ENCODE data around the gene SLC30A10. TPM values are rescaled to one million over a fixed set of nuclear protein-coding genes. Genes with fewer than 3 reads are reported as not detected.

The SLC30A10 gene
- total and polyA plus RNA-seq, 2 donors (not counting 1 experiment from before 2014, with no cell fraction given): 0.06 TPM; not detected in 1

DNA sequence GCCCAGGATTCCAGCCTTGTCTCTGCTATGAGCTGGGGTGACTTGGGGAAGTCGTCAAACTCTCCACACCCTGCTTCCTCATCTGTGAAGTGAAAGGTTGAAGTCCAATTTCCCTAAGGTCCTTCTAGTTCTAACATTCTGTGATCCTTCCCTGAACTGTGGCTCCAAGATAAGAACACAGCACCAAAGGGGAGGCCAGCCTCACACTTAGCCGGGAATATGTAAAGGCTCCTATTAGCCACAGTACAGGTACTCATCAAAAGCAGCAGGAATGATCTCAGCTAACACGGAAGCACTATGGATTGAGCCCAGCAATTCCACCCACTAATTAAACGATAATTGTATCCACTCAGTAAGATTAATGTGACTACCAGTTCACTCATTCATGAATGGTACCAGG lies 4.0 kb downstream of the SLC30A10 start:
- Histone ChIP-seq H3K4me1 (ENCODE audit: control insufficient read depth in 2 of 2, insufficient read depth in 2 of 2, low read length in 2 of 2) (peaks cover 9 to 14% of the 10 kb centered on the region in 2 donors), H3K27ac (ENCODE audit: low read length in 2 of 2) (no peak overlapping the region), H3K79me2 (ENCODE audit: control insufficient read depth, insufficient read depth, low read length) (no peaks in the 10 kb centered on the region), H2AFZ (ENCODE audit: insufficient read depth, low read depth, low read length, poor library complexity, severe bottlenecking) (no peak overlapping the region), H3K4me3 (ENCODE audit: control extremely low read depth in 1 of 5, extremely low read depth in 1 of 5, insufficient read depth in 1 of 5, low read depth in 2 of 5, low read length in 4 of 5) (no peak overlapping the region), H3K36me3 (replicated peaks in 1 of 2; ENCODE audit: control extremely low read depth in 1 of 2, control insufficient read depth in 1 of 2, extremely low read depth in 1 of 2, insufficient read depth in 2 of 2, low read length in 1 of 2) (no peaks in the 10 kb centered on the region), H3K9me3 (ENCODE audit: control extremely low read depth in 1 of 3, control insufficient read depth in 2 of 3, insufficient read depth in 1 of 3, low read length in 2 of 3) (peaks cover 0 to 4% (median 0%) of the 10 kb centered on the region in 3 donors), H3K27me3 (replicated peaks in 1 of 4; ENCODE audit: control extremely low read depth in 1 of 4, control insufficient read depth in 3 of 4, insufficient read depth in 4 of 4, low read length in 3 of 4) (peaks cover 0 to 28% (median 16%) of the 10 kb centered on the region in 4 experiments), H3K4me2 (replicated peaks; ENCODE audit: low read depth, low read length, poor library complexity, severe bottlenecking) (no peak overlapping the region), H3K9ac (ENCODE audit: low read length) (no peak overlapping the region), H4K20me1 (ENCODE audit: control insufficient read depth, insufficient read depth, low read length, poor library complexity, severe bottlenecking) (no peaks in the 10 kb centered on the region)
- ChIA-PET CTCF (no interaction called here), POLR2A (no interaction called here)
- Mint-ChIP-seq H3K4me3 (no peak overlapping the region), H3K9me3 (ENCODE audit: insufficient read depth) (no peaks in the 10 kb centered on the region), H3K27me3 (peaks cover 46% of the 10 kb centered on the region), H3K27ac (no peak overlapping the region), H3K4me1 (peaks cover 7% of the 10 kb centered on the region)
- 80% methylated on average over 1 of the region's 4 CpGs for WGBS (ENCODE audit: insufficient coverage)
- intact Hi-C loops (cut with micrococcal nuclease): no loop called here
- DNase-seq (no peak), ATAC-seq (ENCODE audit: low read depth) (no peak)
- no peak for TF ChIP-seq EZH2 (IDR thresholded peaks at IDR 0.05; ENCODE audit: borderline replicate concordance, insufficient read depth, low read depth, low read length, poor library complexity, severe bottlenecking)
- TF ChIP-seq, protein P1, sequence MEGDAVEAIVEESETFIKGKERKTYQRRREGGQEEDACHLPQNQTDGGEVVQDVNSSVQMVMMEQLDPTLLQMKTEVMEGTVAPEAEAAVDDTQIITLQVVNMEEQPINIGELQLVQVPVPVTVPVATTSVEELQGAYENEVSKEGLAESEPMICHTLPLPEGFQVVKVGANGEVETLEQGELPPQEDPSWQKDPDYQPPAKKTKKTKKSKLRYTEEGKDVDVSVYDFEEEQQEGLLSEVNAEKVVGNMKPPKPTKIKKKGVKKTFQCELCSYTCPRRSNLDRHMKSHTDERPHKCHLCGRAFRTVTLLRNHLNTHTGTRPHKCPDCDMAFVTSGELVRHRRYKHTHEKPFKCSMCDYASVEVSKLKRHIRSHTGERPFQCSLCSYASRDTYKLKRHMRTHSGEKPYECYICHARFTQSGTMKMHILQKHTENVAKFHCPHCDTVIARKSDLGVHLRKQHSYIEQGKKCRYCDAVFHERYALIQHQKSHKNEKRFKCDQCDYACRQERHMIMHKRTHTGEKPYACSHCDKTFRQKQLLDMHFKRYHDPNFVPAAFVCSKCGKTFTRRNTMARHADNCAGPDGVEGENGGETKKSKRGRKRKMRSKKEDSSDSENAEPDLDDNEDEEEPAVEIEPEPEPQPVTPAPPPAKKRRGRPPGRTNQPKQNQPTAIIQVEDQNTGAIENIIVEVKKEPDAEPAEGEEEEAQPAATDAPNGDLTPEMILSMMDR (IDR thresholded peaks at IDR 0.05): no peak

DNA sequence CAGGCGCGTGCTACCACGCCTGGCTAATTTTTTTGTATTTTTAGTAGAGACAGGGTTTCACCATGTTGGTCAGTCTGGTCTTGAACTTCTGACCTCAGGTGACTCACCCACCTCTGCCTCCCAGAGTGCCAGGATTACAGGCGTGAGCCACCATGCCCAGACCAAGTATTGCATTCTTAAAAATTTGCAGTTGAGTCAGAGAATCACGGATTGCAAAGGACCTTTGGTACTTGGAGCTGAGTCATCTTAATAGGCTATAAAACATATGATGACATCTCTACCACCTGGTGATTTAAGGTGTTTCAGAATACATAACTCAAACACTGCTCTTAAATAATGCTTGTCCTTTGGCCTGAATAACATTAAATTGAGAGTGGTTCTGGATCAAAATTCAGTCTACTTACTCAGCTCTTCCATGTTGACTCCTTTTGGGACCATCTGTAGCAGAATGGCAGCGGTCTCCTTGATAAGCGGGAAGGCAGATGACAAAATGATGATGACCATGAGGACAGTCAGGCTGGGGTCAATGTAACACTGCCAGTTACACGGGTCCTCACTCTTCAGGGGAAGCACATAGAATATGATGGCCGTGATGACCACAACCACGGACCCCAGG lies 10.4 kb downstream of the SLC30A10 start:
- DNase-seq (no peak), ATAC-seq (ENCODE audit: low read depth) (no peak)
- no peak overlapping the region for H3K4me3 ChIP-seq (ENCODE audit: control extremely low read depth in 1 of 5, extremely low read depth in 1 of 5, insufficient read depth in 1 of 5, low read depth in 2 of 5, low read length in 4 of 5)
- no peaks in the 10 kb centered on the region for H3K27me3 ChIP-seq (replicated peaks in 1 of 4; ENCODE audit: control extremely low read depth in 1 of 4, control insufficient read depth in 3 of 4, insufficient read depth in 4 of 4, low read length in 3 of 4)
- H4K20me1 ChIP-seq (ENCODE audit: control insufficient read depth, insufficient read depth, low read length, poor library complexity, severe bottlenecking): no peaks in the 10 kb centered on the region
- no peaks in the 10 kb centered on the region for H3K36me3 ChIP-seq (replicated peaks in 1 of 2; ENCODE audit: control extremely low read depth in 1 of 2, control insufficient read depth in 1 of 2, extremely low read depth in 1 of 2, insufficient read depth in 2 of 2, low read length in 1 of 2)
- H2AFZ ChIP-seq (ENCODE audit: insufficient read depth, low read depth, low read length, poor library complexity, severe bottlenecking): no peak overlapping the region
- no peaks in the 10 kb centered on the region for H3K79me2 ChIP-seq (ENCODE audit: control insufficient read depth, insufficient read depth, low read length)
- no peak overlapping the region for H3K27ac ChIP-seq (ENCODE audit: low read length in 2 of 2)
- H3K4me1 ChIP-seq (ENCODE audit: control insufficient read depth in 2 of 2, insufficient read depth in 2 of 2, low read length in 2 of 2): no peaks in the 10 kb centered on the region
- no peak overlapping the region for H3K9ac ChIP-seq (ENCODE audit: low read length)
- Mint-ChIP-seq H3K9me3 (ENCODE audit: insufficient read depth) (no peaks in the 10 kb centered on the region), H3K27me3 (peaks cover 20% of the 10 kb centered on the region), H3K4me1 (no peaks in the 10 kb centered on the region), H3K27ac (no peak overlapping the region), H3K4me3 (no peak overlapping the region)
- ChIA-PET CTCF (no interaction called here), POLR2A (no interaction called here)
- 88% methylated on average over 6 of the region's 10 CpGs for WGBS (ENCODE audit: insufficient coverage)
- TF ChIP-seq EZH2 (IDR thresholded peaks at IDR 0.05; ENCODE audit: borderline replicate concordance, insufficient read depth, low read depth, low read length, poor library complexity, severe bottlenecking): no peak
- TF ChIP-seq, protein P1 (IDR thresholded peaks at IDR 0.05): no peak
- no peak overlapping the region for H3K4me2 ChIP-seq (replicated peaks; ENCODE audit: low read depth, low read length, poor library complexity, severe bottlenecking)
- intact Hi-C loops (cut with micrococcal nuclease): no loop called here
- H3K9me3 ChIP-seq (ENCODE audit: control extremely low read depth in 1 of 3, control insufficient read depth in 2 of 3, insufficient read depth in 1 of 3, low read length in 2 of 3): no peaks in the 10 kb centered on the region
